ENCODE measurements around the gene EMSY. TPM values are rescaled to one million over a fixed set of nuclear protein-coding genes. Genes with fewer than 3 reads are reported as not detected.

The EMSY gene
- total RNA-seq, 2 experiments from 2014 or later, result 35.7 to 42.4 TPM

DNA sequence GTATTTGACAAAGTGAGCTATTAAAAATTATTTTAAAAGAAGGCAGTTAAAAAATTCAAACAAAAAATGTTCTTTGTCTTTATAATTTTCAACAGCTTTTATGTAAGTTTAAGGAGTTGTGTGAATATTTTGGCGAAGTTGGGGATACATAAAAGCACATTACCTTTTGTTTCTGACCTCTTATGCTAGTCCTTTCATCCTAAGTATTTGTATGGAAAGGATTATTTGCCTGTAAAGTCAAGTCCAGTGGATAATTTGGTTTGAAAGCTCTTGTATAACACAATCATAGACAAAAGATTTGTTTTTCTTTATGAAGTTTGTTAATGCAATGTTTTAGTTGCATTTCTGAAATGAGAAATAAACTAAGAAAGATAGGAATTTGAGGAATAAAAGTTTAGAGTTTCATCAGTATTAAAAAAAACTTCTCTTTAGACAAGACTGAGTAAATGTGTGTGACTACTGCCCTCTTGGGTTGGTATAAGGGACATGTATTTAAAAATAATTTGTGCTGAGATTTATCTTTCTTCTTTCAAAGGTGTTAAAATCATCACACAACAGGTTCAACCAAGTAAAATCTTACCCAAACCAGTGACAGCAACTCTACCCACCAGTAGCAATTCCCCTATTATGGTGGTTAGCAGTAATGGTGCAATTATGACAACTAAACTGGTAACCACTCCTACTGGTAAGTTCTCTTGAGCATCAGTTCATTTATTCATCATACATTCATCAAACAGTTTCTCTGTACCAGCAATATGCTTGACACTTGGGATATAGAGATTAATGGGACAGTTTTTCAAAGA, 68.2 kb downstream of the EMSY start:
- ATAC-seq (ENCODE audit: low read depth) (no peak), DNase-seq (no peak)
- Mint-ChIP-seq H3K27ac (no peak overlapping the region), H3K27me3 (no peaks in the 10 kb centered on the region), H3K9me3 (no peaks in the 10 kb centered on the region), H3K4me3 (no peak overlapping the region), H3K36me3 (peaks cover 4% of the 10 kb centered on the region), H3K4me1 (peaks cover 3% of the 10 kb centered on the region)
- POLR2A ChIA-PET, result no interaction called here

GRCh38 chr11:76513654-76514034, 68.8 kb downstream of the EMSY start:
- Mint-ChIP-seq H3K4me1 (peaks cover 3% of the 10 kb centered on the region), H3K9me3 (no peaks in the 10 kb centered on the region), H3K27ac (no peak overlapping the region), H3K27me3 (no peaks in the 10 kb centered on the region), H3K36me3 (peaks cover 3% of the 10 kb centered on the region), H3K4me3 (no peak overlapping the region)
- POLR2A ChIA-PET, result no interaction called here
- ATAC-seq (ENCODE audit: low read depth) (no peak), DNase-seq (no peak)

DNA sequence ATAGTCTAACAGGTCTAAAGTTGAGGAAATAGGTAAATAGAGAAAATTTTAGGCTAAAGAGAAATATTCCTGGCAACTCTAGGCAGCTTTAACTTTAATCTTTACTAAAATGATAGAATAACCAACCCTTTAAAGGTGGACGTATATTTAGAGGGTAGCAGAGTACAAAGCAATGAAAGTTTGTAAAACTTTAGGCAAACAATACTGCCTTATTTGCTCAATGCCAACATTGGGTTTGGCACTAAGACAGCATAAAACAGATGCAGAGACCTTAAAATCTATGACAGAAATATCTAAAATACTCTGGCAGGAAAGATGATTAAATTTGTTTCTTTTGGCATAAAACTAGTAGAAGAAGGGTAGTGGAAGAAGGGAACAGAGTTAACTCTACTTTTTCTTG, 70.7 kb downstream of the EMSY start:
- H3K27me3 Mint-ChIP-seq, result no peaks in the 10 kb centered on the region
- H3K4me1 Mint-ChIP-seq, result peaks cover under 1% of the 10 kb centered on the region
- peaks cover 1% of the 10 kb centered on the region for H3K36me3 Mint-ChIP-seq
- no peaks in the 10 kb centered on the region for H3K9me3 Mint-ChIP-seq
- POLR2A ChIA-PET, result no interaction called here
- DNase-seq (no peak), ATAC-seq (ENCODE audit: low read depth) (no peak)
- H3K27ac Mint-ChIP-seq, result no peak overlapping the region
- H3K4me3 Mint-ChIP-seq, result no peak overlapping the region

- Mint-ChIP-seq H3K9me3 (no peaks in the 10 kb centered on the region), H3K27me3 (no peaks in the 10 kb centered on the region), H3K27ac (no peak overlapping the region), H3K4me1 (no peaks in the 10 kb centered on the region), H3K36me3 (peaks cover 10% of the 10 kb centered on the region), H3K4me3 (no peak overlapping the region)
- DNase-seq (no peak), ATAC-seq (ENCODE audit: low read depth) (no peak)
- POLR2A ChIA-PET, result no interaction called here
Measured at GRCh38 chr11:76523147-76523546, 78.3 kb downstream of the EMSY start.

DNA sequence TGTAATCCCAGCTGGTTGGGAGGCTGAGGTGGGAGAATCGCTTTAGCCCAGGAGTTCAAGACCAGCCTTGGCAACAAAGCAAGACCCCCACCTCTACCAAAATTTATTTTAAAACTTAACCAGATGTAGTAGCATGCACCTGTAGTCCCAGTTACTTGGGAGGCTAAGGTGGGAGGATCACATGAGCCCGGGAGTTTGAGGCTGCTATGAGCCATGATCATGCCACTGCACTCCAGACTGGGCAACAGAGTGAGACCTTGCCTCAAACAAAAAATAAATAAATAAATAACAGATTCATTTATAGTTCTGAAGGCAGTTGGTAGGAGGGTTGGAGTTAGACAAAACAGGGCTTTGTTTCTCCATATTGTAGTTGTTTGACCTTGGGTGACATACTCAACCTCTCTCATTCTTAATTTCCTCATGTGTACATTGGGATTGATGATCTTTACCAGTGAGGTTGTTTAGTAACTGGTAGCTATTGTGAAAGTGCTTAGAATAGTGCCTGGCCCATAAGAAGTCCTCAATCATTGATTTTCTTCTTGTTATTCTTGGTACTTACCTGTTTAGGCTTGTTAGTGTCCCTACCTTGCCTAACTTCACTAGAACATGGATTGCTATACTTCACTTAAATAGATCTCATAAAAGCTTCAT, 79.1 kb downstream of the EMSY start:
- Mint-ChIP-seq H3K36me3 (peaks cover 16% of the 10 kb centered on the region), H3K9me3 (no peaks in the 10 kb centered on the region), H3K27ac (no peak overlapping the region), H3K4me1 (no peaks in the 10 kb centered on the region), H3K27me3 (no peaks in the 10 kb centered on the region), H3K4me3 (no peak overlapping the region)
- ATAC-seq (ENCODE audit: low read depth) (no peak), DNase-seq (no peak)
- POLR2A ChIA-PET, result interaction anchor here (0.6 kb wide), 2 partner anchors 112 to 1066 kb away, joined by 3 to 4 read pairs; partner anchors contain the start of gene AQP11

- DNase-seq (no peak), ATAC-seq (ENCODE audit: low read depth) (no peak)
- no peak overlapping the region for H3K27ac Mint-ChIP-seq
- POLR2A ChIA-PET, result no interaction called here
- H3K27me3 Mint-ChIP-seq, result no peaks in the 10 kb centered on the region
- H3K4me1 Mint-ChIP-seq, result no peaks in the 10 kb centered on the region
- H3K4me3 Mint-ChIP-seq, result no peak overlapping the region
- peaks cover 19% of the 10 kb centered on the region for H3K36me3 Mint-ChIP-seq
- H3K9me3 Mint-ChIP-seq, result no peaks in the 10 kb centered on the region
Measured at GRCh38 chr11:76524461-76524860, 79.6 kb downstream of the EMSY start.

DNA sequence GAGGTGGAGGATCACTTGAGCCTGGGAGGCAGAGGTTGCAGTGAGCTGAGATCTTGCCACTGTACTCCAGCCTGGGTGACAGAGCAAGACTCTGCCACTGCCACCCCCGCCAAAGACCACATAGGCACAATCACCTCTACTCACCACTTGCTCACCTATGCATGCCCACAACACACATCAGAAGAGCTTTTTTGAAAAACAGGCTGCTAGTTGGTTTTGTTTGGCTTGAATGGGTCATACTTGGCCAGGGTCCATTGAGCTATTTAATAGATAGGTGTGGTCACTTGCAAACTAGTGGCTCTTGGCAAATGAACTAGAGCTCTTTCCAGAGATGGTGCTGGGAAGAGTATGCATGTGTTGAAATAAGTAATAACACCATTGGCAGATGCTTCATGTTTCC, 80.1 kb downstream of the EMSY start:
- peaks cover 21% of the 10 kb centered on the region for H3K36me3 Mint-ChIP-seq
- DNase-seq (no peak), ATAC-seq (ENCODE audit: low read depth) (no peak)
- no peaks in the 10 kb centered on the region for H3K4me1 Mint-ChIP-seq
- H3K27ac Mint-ChIP-seq, result no peak overlapping the region
- POLR2A ChIA-PET, result no interaction called here
- no peaks in the 10 kb centered on the region for H3K27me3 Mint-ChIP-seq
- H3K4me3 Mint-ChIP-seq, result no peak overlapping the region
- no peaks in the 10 kb centered on the region for H3K9me3 Mint-ChIP-seq

DNA sequence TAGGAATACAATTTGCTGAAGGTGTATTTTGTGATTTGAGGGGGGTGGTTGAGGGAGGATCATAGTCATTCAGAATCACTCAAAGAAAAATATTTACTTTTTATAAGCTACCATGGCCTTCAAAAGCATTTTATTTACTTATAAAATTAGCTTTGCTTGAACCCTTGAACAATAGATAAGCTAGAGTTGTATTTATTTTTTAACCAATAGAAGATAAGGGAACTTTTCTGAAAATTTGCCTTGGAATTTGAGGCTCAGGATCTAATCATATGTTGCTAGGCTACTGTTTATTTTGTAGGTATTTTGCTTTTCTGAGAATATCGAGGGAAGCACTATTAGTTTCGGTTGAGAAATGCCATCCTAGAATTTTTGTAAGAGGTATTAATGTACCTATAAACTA, 82.1 kb downstream of the EMSY start:
- no peak for ATAC-seq (ENCODE audit: low read depth)
- POLR2A ChIA-PET, result no interaction called here
- DNase-seq, result no peak
- no peaks in the 10 kb centered on the region for H3K4me1 Mint-ChIP-seq
- no peaks in the 10 kb centered on the region for H3K27me3 Mint-ChIP-seq
- peaks cover 23% of the 10 kb centered on the region for H3K36me3 Mint-ChIP-seq
- H3K9me3 Mint-ChIP-seq, result no peaks in the 10 kb centered on the region
- H3K4me3 Mint-ChIP-seq, result no peak overlapping the region
- no peak overlapping the region for H3K27ac Mint-ChIP-seq

- DNase-seq (no peak), ATAC-seq (ENCODE audit: low read depth) (no peak)
- H3K36me3 Mint-ChIP-seq, result peaks cover 37% of the 10 kb centered on the region
- H3K4me1 Mint-ChIP-seq, result peaks cover 9% of the 10 kb centered on the region
- POLR2A ChIA-PET, result no interaction called here
- no peaks in the 10 kb centered on the region for H3K27me3 Mint-ChIP-seq
- H3K9me3 Mint-ChIP-seq, result no peaks in the 10 kb centered on the region
- H3K4me3 Mint-ChIP-seq, result no peak overlapping the region
- H3K27ac Mint-ChIP-seq, result no peak overlapping the region
Measured at GRCh38 chr11:76542436-76542835, 97.6 kb downstream of the EMSY start.

- no peak overlapping the region for H3K27ac Mint-ChIP-seq
- ATAC-seq (ENCODE audit: low read depth) (no peak), DNase-seq (no peak)
- no peaks in the 10 kb centered on the region for H3K9me3 Mint-ChIP-seq
- H3K27me3 Mint-ChIP-seq, result no peaks in the 10 kb centered on the region
- peaks cover 32% of the 10 kb centered on the region for H3K36me3 Mint-ChIP-seq
- no peak overlapping the region for H3K4me3 Mint-ChIP-seq
- POLR2A ChIA-PET, result no interaction called here
- peaks cover 9% of the 10 kb centered on the region for H3K4me1 Mint-ChIP-seq
Measured at GRCh38 chr11:76543006-76543703, 98.3 kb downstream of the EMSY start.

GRCh38 chr11:76550781-76551180, 106.0 kb downstream of the EMSY start:
- ATAC-seq (ENCODE audit: low read depth) (no peak), DNase-seq (no peak)
- H3K27ac Mint-ChIP-seq, result no peak overlapping the region
- H3K9me3 Mint-ChIP-seq, result no peaks in the 10 kb centered on the region
- H3K4me1 Mint-ChIP-seq, result peaks cover 6% of the 10 kb centered on the region
- H3K4me3 Mint-ChIP-seq, result no peak overlapping the region
- POLR2A ChIA-PET, result no interaction called here
- no peaks in the 10 kb centered on the region for H3K27me3 Mint-ChIP-seq
- H3K36me3 Mint-ChIP-seq, result peaks cover 11% of the 10 kb centered on the region

GRCh38 chr11:76551400-76551799, 106.6 kb downstream of the EMSY start:
- no peak overlapping the region for H3K4me3 Mint-ChIP-seq
- H3K27ac Mint-ChIP-seq, result no peak overlapping the region
- no peaks in the 10 kb centered on the region for H3K9me3 Mint-ChIP-seq
- peaks cover 6% of the 10 kb centered on the region for H3K36me3 Mint-ChIP-seq
- POLR2A ChIA-PET, result no interaction called here
- DNase-seq (no peak), ATAC-seq (ENCODE audit: low read depth) (no peak)
- peaks cover 1% of the 10 kb centered on the region for H3K4me1 Mint-ChIP-seq
- no peaks in the 10 kb centered on the region for H3K27me3 Mint-ChIP-seq

DNA sequence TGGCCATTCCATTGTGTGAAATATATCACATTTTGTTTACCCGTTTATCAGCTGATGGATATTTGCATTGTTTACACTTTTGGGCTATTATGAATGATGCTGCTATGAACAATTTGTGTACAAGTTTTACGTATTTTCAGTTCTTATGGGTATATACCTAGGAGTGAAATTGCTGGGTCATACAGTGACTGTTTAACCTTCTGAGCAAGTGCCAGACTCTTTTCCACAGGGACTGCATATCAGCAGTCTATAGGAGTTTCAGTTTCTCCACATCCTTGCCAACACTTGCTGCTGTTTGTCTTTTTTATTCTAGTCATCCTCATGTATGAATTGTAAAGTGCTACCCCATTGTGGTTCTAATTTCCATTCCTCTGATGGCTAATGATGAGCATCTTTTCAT, 108.2 kb downstream of the EMSY start:
- ATAC-seq (ENCODE audit: low read depth) (no peak), DNase-seq (no peak)
- POLR2A ChIA-PET, result no interaction called here
- H3K27me3 Mint-ChIP-seq, result peaks cover 4% of the 10 kb centered on the region
- peaks cover 1% of the 10 kb centered on the region for H3K4me1 Mint-ChIP-seq
- H3K36me3 Mint-ChIP-seq, result peaks cover 2% of the 10 kb centered on the region
- no peak overlapping the region for H3K27ac Mint-ChIP-seq
- no peaks in the 10 kb centered on the region for H3K9me3 Mint-ChIP-seq
- H3K4me3 Mint-ChIP-seq, result no peak overlapping the region

All from activated naive CD8-positive, alpha-beta T cell treated with anti-CD3 and anti-CD28 coated beads, Interleukin-2, amount 10 ng/mL, durations not matched to agents 7 days and 5 days (primary cell).